Heart left ventricle (tissue), 13 donors: ENCODE results near the gene KREMEN1.

ENCODE experiments used
- POLR2A ChIP-seq, 2 donors: fragments of 450-650 bp; IDR thresholded peaks; one replicate each; pipeline ENCODE4 v1.6.1; 2017; ENCODE audit warnings: antibody characterized with exemption in 2 of 2, mild to moderate bottlenecking in 2 of 2, moderate library complexity in 2 of 2
- TF ChIP-seq, protein P1 (sequence below), 12 donors: fragments of 200-600 bp; sonication (generic) in 4 of 12; IDR thresholded peaks; one replicate each; pipeline versions ENCODE4 v1.5.0 to v1.8.0; 2018 to 2022; ENCODE audit warnings: antibody characterized with exemption in 12 of 12, mild to moderate bottlenecking in 5 of 12
- donor health status: ischemic (EF 13 %, LVEDD 7.1; RV severe dilation, severe dysfunction).
- donor health status: DM: no; HTN: yes; CAD: no.
- donor health status: DM: no; HTN: no; CAD: no.
- donor health status: ischemic (EF 25% LVEDD 6.9; RV normal size, moderate dysfunction).
- donor health status: ischemic (EF 25% LVEDD 5.7; RV mildly dilated, moderate dysfunction).
- donor health status: ischemic (EF 35%, LVEDD 5.7; RV mildly dilated, moderate dysfunction).
- donor health status: nonischemic (EF 11% LVEDD 7.7; RV severe dilation, severe dysfunction).
- donor health status: DM: yes; HTN: yes; CAD: no.
- donor health status: PGD.
- donor health status: ischemic (EF 29% LVEDD 5.4; RV normal size, mild dysfunction).
- donor health status: nonischemic (EF 23%, LVEDD 6.1; RV moderate dilation, normal function).

DNA sequence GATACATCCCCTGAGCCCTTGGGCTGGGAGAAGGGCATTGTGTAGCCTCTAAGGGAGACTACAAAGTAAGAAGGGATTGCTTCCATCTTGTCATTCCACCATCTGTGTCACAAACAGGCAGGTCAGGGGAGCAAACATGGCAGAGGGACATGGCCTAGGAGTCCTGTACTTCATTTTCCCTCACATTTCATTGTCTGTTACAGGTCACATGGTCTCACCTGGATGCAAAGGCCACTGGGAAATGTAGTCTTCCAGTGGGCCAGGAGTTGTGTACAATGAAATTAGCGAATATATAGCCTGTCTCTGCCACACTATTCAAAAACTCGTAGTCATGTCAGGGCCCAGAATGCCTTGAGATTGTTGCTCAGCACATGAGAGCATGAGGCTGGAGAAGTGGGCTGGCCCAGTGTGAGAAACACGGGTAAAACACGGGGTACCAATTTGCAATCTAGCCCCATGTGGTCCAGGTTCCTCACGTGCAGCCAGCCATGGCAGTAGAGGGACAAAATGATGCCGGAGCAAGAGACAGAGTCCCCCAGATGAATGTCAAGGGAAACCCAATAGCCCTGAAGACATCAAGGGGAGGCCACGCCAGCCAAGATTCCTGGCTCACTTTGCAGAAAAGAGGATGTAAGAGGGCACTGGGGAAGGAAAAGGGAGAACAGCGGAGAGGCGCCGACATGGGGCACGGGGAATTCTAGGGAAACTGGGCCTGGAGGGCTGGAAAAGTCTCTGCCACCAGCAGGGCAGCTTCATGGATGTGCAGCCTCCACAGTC is 85.1 kb downstream of the KREMEN1 start:
- no peak for TF ChIP-seq POLR2A (IDR thresholded peaks at IDR 0.05)
- TF ChIP-seq, protein P1, sequence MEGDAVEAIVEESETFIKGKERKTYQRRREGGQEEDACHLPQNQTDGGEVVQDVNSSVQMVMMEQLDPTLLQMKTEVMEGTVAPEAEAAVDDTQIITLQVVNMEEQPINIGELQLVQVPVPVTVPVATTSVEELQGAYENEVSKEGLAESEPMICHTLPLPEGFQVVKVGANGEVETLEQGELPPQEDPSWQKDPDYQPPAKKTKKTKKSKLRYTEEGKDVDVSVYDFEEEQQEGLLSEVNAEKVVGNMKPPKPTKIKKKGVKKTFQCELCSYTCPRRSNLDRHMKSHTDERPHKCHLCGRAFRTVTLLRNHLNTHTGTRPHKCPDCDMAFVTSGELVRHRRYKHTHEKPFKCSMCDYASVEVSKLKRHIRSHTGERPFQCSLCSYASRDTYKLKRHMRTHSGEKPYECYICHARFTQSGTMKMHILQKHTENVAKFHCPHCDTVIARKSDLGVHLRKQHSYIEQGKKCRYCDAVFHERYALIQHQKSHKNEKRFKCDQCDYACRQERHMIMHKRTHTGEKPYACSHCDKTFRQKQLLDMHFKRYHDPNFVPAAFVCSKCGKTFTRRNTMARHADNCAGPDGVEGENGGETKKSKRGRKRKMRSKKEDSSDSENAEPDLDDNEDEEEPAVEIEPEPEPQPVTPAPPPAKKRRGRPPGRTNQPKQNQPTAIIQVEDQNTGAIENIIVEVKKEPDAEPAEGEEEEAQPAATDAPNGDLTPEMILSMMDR (IDR thresholded peaks at IDR 0.05): no peak
